GM19372 (cell line): Measurements from ENCODE around the gene LSM4.
A peak's percentile ranks its signal among the peaks of the same experiment; 100 is the strongest.
"Not testable (repeated sequence)": the region's sequence is repeated elsewhere in the genome, so short reads cannot be mapped to it uniquely, and the experiment has no call there.

Experiments
- ATAC-seq: cut with Tn5 transposase; IDR thresholded peaks from one replicate; pipeline ENCODE4 v1.9.1; 2021; ENCODE audit warnings: mild to moderate bottlenecking, low read depth, moderate library complexity; ENCODE audit not compliant: unreplicated experiment

Gene LSM4

GRCh38 chr19:18342090-18342632, 19.3 kb upstream of the LSM4 start:
- no peak for ATAC-seq

GRCh38 chr19:18340990-18341868, 18.4 kb upstream of the LSM4 start:
- ATAC-seq: peak; percentile 40

GRCh38 chr19:18340190-18340989, 17.5 kb upstream of the LSM4 start, which contains the start of gene PGPEP1:
PGPEP1 (plus strand) TSS chr19:18340598; CDS start chr19:18340682, 84 bp downstream.
- ATAC-seq: peak; percentile 67

GRCh38 chr19:18339723-18340122, 16.8 kb upstream of the LSM4 start:
- no peak for ATAC-seq

GRCh38 chr19:18338541-18338940, 15.7 kb upstream of the LSM4 start:
- ATAC-seq: no peak

GRCh38 chr19:18336121-18336520, 13.2 kb upstream of the LSM4 start:
- no peak for ATAC-seq

- ATAC-seq: no peak
Measured at GRCh38 chr19:18333680-18334079, 10.8 kb upstream of the LSM4 start.

GRCh38 chr19:18332917-18333530, 10.1 kb upstream of the LSM4 start:
- ATAC-seq: no peak

GRCh38 chr19:18330868-18331267, 8.0 kb upstream of the LSM4 start:
- no peak for ATAC-seq

- no peak for ATAC-seq
Measured at GRCh38 chr19:18329035-18329376, 6.1 kb upstream of the LSM4 start.

- ATAC-seq: peak; percentile 93
Measured at GRCh38 chr19:18328340-18329034, 5.6 kb upstream of the LSM4 start.

- no peak for ATAC-seq
Measured at GRCh38 chr19:18326772-18327171, 3.9 kb upstream of the LSM4 start.

GRCh38 chr19:18324373-18324731, 1.5 kb upstream of the LSM4 start:
- not testable (repeated sequence) for ATAC-seq

- no peak for ATAC-seq
Measured at GRCh38 chr19:18322318-18322758, 538 bp downstream of the LSM4 start.

GRCh38 chr19:18321734-18322102, 1.2 kb downstream of the LSM4 start:
- no peak for ATAC-seq

- no peak for ATAC-seq
Measured at GRCh38 chr19:18320865-18321733, 1.8 kb downstream of the LSM4 start.

- ATAC-seq: no peak
Measured at GRCh38 chr19:18319591-18320135, 3.2 kb downstream of the LSM4 start.

- no peak for ATAC-seq
Measured at GRCh38 chr19:18317961-18318800, 4.7 kb downstream of the LSM4 start.
